ENCODE data around the gene DYNC1I1. TPM values are rescaled to one million over a fixed set of nuclear protein-coding genes. Genes with fewer than 3 reads are reported as not detected.
A peak's percentile ranks its signal among the peaks of the same experiment; 100 is the strongest.

DYNC1I1 gene
- total RNA-seq, 4 donors from 2014 or later = 1.4 to 10.7 (median 3.4) TPM

GRCh38 chr7:95758187-95758586 is 14.2 kb upstream of the DYNC1I1 start:
- Histone ChIP-seq H3K27ac (no peak overlapping the region), H3K27me3 (no peaks in the 10 kb centered on the region), H3K36me3 (no peaks in the 10 kb centered on the region), H3K9me3 (no peaks in the 10 kb centered on the region), H3K4me1 (no peaks in the 10 kb centered on the region), H3K4me3 (no peak overlapping the region)
- TF ChIP-seq, protein P1, sequence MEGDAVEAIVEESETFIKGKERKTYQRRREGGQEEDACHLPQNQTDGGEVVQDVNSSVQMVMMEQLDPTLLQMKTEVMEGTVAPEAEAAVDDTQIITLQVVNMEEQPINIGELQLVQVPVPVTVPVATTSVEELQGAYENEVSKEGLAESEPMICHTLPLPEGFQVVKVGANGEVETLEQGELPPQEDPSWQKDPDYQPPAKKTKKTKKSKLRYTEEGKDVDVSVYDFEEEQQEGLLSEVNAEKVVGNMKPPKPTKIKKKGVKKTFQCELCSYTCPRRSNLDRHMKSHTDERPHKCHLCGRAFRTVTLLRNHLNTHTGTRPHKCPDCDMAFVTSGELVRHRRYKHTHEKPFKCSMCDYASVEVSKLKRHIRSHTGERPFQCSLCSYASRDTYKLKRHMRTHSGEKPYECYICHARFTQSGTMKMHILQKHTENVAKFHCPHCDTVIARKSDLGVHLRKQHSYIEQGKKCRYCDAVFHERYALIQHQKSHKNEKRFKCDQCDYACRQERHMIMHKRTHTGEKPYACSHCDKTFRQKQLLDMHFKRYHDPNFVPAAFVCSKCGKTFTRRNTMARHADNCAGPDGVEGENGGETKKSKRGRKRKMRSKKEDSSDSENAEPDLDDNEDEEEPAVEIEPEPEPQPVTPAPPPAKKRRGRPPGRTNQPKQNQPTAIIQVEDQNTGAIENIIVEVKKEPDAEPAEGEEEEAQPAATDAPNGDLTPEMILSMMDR (IDR thresholded peaks at IDR 0.05) = no peak
- TF ChIP-seq POLR2A (IDR thresholded peaks at IDR 0.05) = no peak
- no peak for DNase-seq

GRCh38 chr7:95766086-95766485 is 6.3 kb upstream of the DYNC1I1 start:
- H3K36me3 ChIP-seq = no peaks in the 10 kb centered on the region
- no peak overlapping the region for H3K27ac ChIP-seq
- H3K4me1 ChIP-seq = no peaks in the 10 kb centered on the region
- no peaks in the 10 kb centered on the region for H3K9me3 ChIP-seq
- TF ChIP-seq POLR2A (IDR thresholded peaks at IDR 0.05) = no peak
- TF ChIP-seq, protein P1 (IDR thresholded peaks at IDR 0.05) = no peak
- no peak for DNase-seq
- H3K27me3 ChIP-seq = no peaks in the 10 kb centered on the region
- no peak overlapping the region for H3K4me3 ChIP-seq

DNA sequence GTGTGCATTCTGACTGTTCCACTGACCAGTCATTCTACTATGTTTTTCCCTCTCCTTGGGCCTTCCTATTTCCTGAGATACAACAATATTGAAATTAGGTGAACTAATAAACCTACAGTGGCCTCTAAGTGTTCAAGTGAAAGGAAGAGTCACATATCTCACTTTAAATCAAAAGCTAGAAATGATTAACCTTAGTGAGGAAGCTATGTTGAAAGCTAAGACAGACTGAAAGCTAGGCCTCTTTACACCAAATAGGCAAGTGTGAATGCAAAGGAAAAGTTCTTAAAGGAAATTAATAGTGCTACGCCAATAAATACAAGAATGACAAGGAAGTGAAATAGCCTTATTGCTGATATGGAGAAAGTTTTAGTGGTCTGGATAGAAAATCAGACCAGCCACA is 5.7 kb upstream of the DYNC1I1 start:
- H3K4me3 ChIP-seq = no peak overlapping the region
- H3K9me3 ChIP-seq = no peaks in the 10 kb centered on the region
- TF ChIP-seq POLR2A (IDR thresholded peaks at IDR 0.05) = no peak
- TF ChIP-seq, protein P1 (IDR thresholded peaks at IDR 0.05) = no peak
- H3K27me3 ChIP-seq = no peaks in the 10 kb centered on the region
- no peaks in the 10 kb centered on the region for H3K4me1 ChIP-seq
- no peaks in the 10 kb centered on the region for H3K36me3 ChIP-seq
- H3K27ac ChIP-seq = no peak overlapping the region
- no peak for DNase-seq

DNA sequence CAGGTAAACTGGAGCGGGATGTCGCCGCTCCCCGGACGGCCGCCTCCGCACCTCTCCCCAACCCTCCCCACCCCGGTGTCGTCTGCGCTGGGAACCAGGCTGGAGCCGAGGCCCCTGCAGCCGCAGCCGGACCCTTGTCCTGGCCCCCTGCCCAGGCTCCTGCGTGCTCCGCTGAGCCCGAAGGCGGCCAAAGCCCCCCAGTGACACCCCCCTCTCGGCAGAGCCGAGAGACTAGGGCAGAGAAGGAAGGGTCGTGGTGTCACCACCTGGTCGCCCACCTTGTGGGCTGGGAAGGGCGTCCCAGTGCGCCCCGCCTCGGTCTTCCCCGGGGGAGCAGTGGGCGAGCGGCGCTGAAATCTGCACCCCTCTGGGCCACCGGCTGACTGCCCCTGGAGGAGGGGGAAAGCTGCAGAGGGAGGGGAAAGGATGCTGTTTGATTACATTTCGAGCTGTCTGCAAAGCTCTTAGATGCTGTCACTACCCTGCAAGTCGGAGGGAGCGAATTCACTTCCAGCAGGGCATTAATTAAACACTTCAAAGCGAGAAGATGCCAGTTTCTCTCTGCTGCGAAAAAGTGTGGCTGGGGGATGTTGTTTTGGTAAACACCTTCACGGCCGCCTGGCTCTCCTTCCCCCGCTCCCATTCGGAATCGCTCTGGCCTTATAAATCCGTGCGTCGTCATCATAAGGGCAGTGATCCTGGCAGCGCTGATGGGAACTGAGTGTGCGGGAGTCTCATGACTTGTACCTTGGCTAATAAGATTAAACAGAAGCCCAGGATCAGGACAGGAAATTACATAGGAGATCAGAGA is 622 bp downstream of the DYNC1I1 start:
- TF ChIP-seq, protein P1 (IDR thresholded peaks at IDR 0.05) = no peak
- no peak for TF ChIP-seq POLR2A (IDR thresholded peaks at IDR 0.05)

GRCh38 chr7:95776561-95777185 is 4.3 kb downstream of the DYNC1I1 start:
- H3K27me3 ChIP-seq = no peaks in the 10 kb centered on the region
- no peak overlapping the region for H3K4me3 ChIP-seq
- no peaks in the 10 kb centered on the region for H3K9me3 ChIP-seq
- DNase-seq = no peak
- peaks cover 0 to 3% (median 0%) of the 10 kb centered on the region in 4 donors for H3K4me1 ChIP-seq
- no peak overlapping the region for H3K27ac ChIP-seq
- H3K36me3 ChIP-seq = no peaks in the 10 kb centered on the region
- TF ChIP-seq, protein P1 (IDR thresholded peaks at IDR 0.05) = no peak
- no peak for TF ChIP-seq POLR2A (IDR thresholded peaks at IDR 0.05)

More for the DNA sequence above, 622 bp downstream of the DYNC1I1 start:
- no peaks in the 10 kb centered on the region for H3K27me3 ChIP-seq
- H3K4me3 ChIP-seq = peak overlapping the region; percentile 30 to 59 (median 50)
- no peaks in the 10 kb centered on the region for H3K36me3 ChIP-seq
- H3K27ac ChIP-seq = peak overlapping the region in 1 of 4 donors; percentile 43
- no peak for DNase-seq
- no peaks in the 10 kb centered on the region for H3K9me3 ChIP-seq
- H3K4me1 ChIP-seq = peaks cover 0 to 3% (median 0%) of the 10 kb centered on the region in 4 donors
